ENCODE data around the gene BRD1.
A peak's percentile ranks its signal among the peaks of the same experiment; 100 is the strongest.
"Not testable (repeated sequence)": the region's sequence is repeated elsewhere in the genome, so short reads cannot be mapped to it uniquely, and the experiment has no call there.

Gene BRD1

GRCh38 chr22:49853981-49854831 is 26.5 kb upstream of the BRD1 start:
- DNase-seq (ENCODE audit: low read depth in 3 of 3), result no peak

GRCh38 chr22:49852898-49853894 is 25.5 kb upstream of the BRD1 start, which contains the start of gene ZBED4:
ZBED4 (plus strand) TSS chr22:49853844; CDS start chr22:49883663, 29,819 bp downstream.
- DNase-seq (ENCODE audit: low read depth in 3 of 3), result peak; percentile 97 to 99 (median 99)

GRCh38 chr22:49852568-49852897 is 24.9 kb upstream of the BRD1 start:
- not testable (repeated sequence) for DNase-seq (ENCODE audit: low read depth in 3 of 3)

DNA sequence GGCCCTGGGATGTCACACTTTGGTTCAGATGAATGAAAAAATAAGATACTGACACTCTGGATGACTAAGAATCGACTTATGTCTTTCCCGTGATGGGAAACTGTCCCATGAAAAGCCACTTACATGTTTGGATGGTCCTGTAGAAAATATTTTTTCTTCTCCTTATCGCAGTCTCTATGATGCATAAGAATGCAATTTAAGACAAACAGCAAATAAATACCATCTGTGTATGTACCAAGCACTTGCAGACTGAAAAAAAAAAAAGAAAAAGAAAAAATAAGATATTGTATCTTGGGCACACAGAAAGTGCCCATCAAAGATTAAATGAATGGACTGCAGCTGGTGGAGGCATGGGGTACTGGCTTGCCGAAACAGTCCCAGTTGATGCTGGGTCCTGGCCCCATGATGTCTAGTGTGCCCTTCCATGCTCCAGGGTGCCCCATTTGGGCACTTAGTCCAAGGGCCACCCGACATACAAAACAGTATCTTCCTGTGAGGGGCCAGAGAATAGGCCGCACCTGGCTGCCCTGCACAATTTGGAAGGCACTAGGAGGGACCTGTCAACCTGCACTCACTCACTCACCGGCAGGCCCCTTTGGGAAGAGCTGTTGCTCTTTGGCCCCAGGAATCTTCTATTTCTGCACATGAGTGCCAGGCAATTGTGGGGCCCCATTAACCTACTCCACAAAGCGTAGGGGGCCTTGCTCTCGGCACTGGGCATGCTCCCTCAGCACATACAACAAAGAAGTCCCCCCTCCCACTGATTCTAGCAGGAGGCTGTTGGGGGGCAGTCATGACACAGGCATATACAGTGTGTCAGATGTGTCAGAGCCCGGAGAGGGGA is 23.5 kb upstream of the BRD1 start:
- no peak for DNase-seq (ENCODE audit: low read depth in 3 of 3)

DNA sequence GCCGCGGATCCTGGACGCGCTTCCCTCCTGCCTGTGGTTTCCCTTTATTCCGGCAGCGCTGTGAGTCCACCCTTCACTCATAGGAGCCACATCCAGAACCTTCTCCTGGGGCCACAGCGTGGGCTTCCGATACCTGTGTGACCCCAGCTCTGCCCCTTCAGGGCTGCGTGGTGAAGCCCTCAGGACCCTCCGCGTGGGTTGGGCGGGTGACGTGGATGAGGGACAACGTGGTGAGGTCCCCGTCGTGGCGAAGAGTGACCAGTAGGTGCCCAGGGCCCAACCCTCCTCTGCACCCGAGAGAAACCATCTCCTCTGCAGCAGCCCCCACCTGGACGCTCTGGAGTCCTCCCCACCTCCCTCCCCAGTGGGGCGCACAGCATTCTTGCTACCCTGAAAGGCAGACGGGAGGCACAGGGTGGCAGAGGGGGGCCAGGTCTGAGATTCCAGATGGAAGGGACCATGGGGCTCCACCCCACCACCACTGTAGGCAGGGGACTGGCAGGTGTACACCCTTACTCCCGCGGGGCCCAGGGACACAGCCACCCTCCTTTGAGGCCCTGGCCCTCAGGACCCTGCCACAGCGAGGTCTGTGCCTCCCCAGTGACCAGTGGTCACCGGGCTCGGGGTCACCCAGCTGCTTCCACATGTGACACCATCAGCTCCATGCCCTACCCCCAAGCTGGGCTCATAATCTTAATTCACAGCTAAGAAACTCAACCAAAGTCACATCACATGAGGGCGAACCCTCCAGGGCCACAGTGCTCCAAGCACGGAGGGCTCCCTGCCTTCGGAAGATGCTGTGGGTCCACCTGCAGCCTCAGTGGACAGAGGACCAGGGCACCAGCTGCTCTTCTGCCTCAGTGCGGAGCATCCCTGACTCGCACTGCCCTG is 22.6 kb upstream of the BRD1 start:
- no peak for DNase-seq (ENCODE audit: low read depth in 3 of 3)

DNA sequence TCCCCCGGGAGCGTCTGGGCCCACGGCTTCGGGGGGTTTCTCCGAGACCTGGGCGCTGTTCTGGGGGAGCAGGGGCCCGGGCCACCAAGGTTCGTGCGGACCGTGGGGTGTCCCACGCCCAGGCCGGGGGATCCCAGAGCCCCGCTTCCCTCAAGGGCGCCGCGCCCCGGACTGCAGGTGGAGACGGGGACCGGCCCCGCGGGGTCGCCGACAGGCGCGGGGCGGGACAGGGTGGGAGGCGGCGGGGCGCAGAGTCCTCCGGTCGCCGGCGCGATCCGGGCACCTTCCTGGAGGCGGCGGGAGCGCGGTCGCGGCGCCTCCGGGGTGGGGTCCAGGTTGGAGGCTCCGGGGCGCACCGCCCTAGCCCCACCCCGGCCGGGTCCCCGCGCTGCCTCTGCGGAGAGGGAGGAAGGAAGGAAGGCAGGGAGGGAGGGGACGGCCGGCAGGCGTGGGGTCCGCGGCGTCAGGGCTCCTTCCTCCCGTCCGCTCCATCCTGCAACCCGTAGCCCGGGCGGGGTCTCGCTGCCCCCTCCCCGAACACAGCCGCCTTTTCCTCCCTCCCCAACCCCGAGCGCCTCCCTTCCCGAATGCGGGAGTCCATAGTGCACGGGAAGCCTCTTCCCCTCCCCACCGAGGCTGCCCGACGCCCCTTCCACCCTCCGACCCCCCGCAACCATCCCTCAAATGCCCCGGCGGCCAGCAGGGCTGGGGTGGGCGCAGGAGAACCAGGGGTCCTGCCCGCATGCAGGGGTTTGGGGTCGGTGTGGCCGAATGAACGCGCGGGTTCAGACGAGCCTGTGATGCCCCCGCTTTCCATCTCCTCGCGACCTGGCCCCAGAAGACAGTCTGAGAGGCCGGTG is 21.7 kb upstream of the BRD1 start:
- DNase-seq (ENCODE audit: low read depth in 3 of 3), result no peak

- no peak for DNase-seq (ENCODE audit: low read depth in 3 of 3)
Measured at GRCh38 chr22:49848690-49849160, 21.1 kb upstream of the BRD1 start.

DNA sequence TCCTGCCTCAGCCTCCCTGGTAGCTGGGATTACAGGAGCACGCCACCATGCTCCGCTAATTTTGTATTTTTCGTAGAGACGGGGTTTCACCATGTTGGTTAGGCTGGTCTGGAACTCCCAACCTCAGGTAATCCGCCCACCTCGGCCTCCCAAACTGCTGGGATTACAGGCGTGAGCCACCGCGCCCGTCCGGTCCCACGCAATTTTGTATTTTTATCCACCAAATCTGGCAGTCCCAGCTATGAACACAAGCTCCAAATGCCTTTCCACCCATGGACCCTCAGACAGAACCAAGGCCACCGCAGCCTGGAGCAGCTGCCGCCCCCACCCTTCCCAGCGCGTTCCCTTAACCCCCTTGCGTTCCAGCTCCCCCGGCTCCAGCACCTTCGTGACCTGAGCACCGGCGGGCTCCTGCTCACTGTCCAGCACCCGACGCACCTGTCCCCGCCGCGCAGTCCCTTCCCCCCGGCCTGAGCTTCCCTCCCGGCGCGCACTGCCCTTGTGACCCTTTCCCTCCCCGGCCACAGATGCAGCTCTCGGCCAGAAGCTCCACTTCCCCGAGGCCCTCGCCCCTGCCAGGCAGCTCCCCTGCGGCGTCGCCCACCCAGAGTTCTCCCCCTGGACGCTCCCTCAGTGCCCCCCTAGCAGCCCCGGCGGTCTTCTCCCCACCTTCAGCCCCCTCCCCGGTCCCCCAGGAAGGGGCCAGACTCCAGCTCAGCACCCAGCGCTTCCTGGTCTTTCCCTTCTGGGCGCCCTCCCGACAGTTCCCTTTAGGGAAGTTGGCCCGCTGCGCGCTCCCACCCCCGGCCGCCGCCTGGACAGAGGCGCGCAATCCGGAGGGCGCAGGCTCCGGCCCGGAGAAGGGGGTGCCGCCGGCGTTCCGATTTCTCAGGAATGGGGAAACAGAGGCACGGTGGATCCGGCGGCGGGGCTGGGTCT is 20.3 kb upstream of the BRD1 start:
- no peak for DNase-seq (ENCODE audit: low read depth in 3 of 3)

- no peak for DNase-seq (ENCODE audit: low read depth in 3 of 3)
Measured at GRCh38 chr22:49845666-49846459, 18.2 kb upstream of the BRD1 start.

DNA sequence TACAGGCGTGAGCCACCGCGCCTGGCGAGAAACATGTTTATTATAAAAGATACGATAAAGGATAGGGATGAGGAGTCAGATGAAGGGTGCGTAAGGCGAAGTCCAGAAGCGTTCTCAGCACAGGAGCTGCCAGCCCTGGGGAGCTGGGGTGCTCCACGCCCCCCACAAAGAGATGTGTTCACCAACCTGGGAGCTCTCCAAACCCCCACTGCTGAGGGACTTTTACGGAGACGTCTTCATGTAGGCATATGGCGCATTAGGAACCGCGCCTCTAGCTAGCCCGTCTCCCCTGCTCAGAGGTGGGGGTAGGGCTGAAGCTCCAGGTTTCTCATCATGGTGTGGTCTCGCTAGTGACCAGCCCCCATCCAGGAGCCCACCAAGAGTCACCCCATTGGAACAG is 17.6 kb upstream of the BRD1 start:
- no peak for DNase-seq (ENCODE audit: low read depth in 3 of 3)

GRCh38 chr22:49838771-49839717 is 11.4 kb upstream of the BRD1 start:
- peak; percentile 68 to 79 (median 78) for DNase-seq (ENCODE audit: low read depth in 3 of 3)

DNA sequence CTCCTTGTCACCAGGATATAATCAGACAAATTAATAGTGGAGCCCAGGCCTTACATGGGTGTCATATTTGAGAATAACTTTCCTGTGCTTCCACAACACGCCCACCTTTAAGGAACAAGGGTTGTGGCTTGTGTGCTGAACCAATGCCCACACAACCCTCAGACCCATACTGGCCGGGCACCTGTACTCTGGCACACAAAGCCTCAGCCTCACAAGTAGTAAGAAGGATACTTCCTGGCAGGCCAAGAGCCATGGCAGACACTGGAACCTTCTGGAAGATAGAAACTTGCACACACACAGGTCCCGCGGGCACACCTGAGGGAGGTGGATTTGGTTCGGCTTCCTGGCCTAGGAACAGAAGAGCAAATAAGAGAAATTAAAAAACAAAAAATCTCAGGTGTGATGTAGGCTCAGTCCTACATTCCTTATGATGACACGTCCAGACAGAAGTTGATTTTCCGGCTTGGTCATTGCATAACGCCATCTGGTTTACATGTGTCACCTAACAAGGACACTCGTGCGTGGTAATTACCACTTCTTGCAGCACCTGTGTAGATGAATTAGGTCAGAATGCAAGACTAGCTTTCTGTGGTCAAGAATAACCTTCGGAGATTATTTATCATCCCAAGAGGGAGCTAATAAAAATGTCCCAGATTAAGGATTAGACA is 5.8 kb upstream of the BRD1 start:
- no peak for DNase-seq (ENCODE audit: low read depth in 3 of 3)

DNA sequence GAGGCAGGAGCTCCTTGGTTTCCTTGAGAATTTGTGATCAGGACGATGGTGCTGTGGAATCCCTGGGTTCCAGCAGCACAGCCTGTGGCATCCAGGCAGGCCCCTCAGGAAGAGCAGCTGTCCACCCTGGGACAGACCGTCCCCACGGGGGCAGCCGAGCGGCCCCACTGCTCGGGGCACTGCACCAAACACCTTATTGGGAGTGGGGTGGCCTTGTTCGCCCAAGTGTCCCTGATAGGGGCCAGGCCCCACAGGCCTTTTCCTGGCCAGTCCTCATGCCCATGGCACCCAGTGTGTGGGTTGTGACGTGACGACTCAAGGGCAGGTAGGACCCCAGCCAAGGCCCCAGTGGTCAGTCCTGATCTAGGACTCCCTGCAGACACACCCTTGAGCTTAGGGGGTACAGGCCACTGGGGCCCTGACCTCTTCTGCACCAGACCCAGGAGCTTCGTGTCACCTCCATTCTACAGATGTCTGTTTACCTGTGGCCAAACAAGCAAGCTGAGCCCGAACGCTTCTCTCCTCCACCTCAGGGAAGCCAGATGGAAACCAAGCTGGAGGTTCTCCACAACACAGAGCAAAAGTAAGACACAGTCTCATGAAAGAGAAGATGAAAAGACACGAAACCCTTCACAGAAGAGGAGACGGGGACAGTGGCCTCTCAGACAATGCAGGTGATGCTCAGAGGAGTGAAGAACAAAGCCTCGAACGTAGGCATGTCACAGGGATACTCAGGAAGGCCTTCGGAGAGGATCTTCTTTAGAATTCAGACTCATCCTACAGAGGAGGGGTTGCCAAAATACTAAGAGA is 1.6 kb upstream of the BRD1 start:
- DNase-seq (ENCODE audit: low read depth in 3 of 3), result no peak

GRCh38 chr22:49828599-49828965 is 909 bp upstream of the BRD1 start:
- DNase-seq (ENCODE audit: low read depth in 3 of 3), result no peak

- DNase-seq (ENCODE audit: low read depth in 3 of 3), result no peak
Measured at GRCh38 chr22:49827271-49827852, 311 bp downstream of the BRD1 start.
